GM20431 (cell line): Measurements from ENCODE around the gene DDO.

Experiments
- in situ Hi-C: fragments of 300-500 bp; cut with MseI, MboI; formaldehyde crosslinking; loops from one replicate; pipeline ENCODE4 v1.15.0; 2020; ENCODE audit warnings: low sequenced_read_pairs; ENCODE audit not compliant: unreplicated experiment

The DDO gene

DNA sequence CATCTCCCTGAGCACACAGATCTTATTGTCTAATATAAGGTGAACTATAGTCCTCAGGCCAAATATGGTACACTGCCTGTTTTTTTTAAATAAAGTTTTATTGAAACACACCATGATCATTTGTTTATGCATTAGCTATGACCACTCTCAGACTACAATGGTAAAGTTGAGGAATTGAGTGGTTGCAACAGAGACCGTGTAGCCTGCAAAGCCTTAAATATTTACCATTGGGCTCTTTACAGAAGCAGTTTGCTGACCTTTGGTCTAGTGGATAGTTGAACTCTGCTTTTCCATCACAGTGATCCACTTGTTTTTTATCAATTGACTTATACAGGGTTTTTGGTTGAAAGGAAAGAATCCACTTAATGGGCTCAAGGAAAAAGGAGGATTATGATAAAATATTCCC, 29.9 kb downstream of the DDO start:
- in situ Hi-C loops, result loop anchor here (25.0 kb wide), 2 partner anchors 198 to 673 kb away; partner anchors contain the start of genes CDC40 and WASF1

DNA sequence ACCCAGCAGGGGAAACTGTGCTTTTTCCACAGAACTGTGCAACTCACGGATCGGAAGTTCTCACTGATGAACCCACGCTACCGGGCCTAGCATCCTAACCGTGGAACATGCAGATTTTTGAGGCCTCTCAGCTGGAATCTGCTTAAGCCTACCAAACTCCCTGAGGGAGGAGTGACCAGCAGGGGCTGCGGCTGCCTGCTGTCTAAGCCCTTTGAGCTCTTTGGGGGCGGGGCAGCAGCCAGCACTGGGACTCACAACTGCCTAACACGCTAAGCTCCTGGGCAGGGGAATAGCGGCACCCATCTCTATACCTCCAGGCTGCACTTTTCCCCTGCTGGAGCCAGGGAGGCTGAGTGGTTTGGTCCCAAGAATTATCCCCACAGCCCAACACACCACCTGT, 36.8 kb downstream of the DDO start:
- in situ Hi-C loops, result loop anchor here (25.0 kb wide), 2 partner anchors 191 to 666 kb away; partner anchors contain the start of genes CDC40 and WASF1

GRCh38 chr6:110369066-110369465, 46.3 kb downstream of the DDO start:
- in situ Hi-C loops, result no loop called here

- in situ Hi-C loops, result no loop called here
Observed at GRCh38 chr6:110368284-110368683, 47.1 kb downstream of the DDO start.

GRCh38 chr6:110367825-110368224, 47.5 kb downstream of the DDO start:
- in situ Hi-C loops, result no loop called here

- in situ Hi-C loops, result no loop called here
Observed at GRCh38 chr6:110366975-110367374, 48.4 kb downstream of the DDO start.

DNA sequence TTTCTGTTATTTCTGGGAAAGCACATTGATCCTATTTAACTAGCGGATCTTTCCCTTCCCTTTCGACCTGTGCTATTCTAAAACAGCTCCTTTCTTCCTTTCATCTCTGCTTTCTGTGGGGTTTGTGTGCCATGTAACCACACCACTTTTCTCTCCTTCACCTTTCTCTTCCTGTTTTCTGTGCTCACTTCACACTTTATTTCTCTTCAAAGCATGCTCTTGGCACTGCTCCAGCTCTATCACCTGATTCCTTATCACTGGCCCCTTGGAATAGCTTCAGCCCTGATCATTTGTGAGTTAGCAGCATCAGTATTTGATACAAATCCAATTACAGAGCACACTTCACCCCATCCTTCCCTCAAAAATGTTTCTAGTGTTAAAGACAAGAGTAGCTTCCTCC, 49.1 kb downstream of the DDO start:
- in situ Hi-C loops, result no loop called here

- in situ Hi-C loops, result no loop called here
Observed at GRCh38 chr6:110364364-110365105, 50.8 kb downstream of the DDO start.

DNA sequence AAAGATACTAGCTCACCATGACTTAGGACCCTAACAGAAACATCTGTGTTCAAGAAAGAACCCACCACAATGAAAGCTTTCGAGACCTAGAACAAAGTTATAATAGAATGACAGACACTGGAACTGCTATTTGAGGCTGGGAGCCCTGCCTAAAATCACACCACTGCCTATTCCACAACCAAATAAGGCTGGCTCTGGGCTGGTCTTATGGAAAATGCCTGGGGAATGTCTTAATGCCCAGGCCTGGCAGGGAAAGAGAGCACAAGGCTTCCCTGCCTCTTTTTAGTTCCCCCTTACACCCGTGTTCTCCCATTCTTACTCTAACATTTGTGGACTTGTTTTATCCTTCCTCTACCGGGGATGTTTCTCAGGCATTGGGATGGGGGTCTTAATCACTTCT, 51.6 kb downstream of the DDO start:
- in situ Hi-C loops, result no loop called here

GRCh38 chr6:110360676-110361075, 54.7 kb downstream of the DDO start:
- in situ Hi-C loops, result no loop called here

- in situ Hi-C loops, result no loop called here
Observed at GRCh38 chr6:110359556-110359955, 55.8 kb downstream of the DDO start.

GRCh38 chr6:110358553-110359160, 56.7 kb downstream of the DDO start:
- in situ Hi-C loops, result no loop called here

DNA sequence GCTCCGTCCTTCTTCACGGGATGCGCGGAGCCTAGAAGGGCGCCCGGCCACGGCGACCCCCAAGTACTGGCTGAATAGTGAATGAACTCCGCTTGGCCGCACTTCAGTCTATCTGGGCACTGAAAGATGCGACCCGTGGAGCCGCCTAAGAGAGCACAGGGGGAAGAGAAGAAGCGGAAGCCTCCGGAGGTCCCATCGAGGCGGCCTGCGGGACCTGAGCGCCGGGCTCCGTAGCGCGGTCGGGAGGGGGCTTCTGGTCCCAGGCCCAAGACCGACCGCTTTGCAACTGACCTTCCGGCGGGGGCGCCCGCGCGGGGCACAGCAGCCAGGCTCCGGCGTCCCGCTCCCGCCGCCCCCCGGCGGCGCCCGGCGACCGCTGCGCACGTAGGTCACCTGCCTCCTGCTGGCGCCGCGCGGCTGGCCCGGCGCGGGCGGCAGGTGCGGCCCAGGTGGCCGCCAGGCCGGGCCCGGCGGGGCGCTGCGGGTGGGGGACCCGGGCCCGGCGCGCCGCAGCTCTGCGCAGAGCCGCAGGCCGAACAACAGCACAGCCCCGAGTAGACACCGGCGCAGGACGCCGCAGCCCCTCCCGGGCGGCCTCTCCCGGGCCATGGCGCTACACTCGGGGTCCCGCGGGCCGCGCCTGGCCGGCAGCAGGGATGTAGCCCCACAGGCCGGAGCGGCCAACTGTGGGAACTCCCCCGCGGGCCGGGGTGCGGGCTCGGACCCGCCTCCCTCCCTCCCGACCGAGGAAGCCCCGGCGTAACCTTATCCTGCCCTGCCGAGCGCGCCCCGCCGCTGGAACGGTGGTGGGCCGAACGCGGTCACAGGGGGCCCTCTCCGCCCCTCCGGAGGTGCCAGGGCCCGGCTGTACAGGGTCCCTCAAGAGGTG, 57.5 kb downstream of the DDO start, which contains the start of gene METTL24:
Gene METTL24 (minus strand): TSS at position 686 of the 889 bp plus-strand sequence. CDS start 77 bp downstream, at position 609.
- in situ Hi-C loops, result no loop called here

DNA sequence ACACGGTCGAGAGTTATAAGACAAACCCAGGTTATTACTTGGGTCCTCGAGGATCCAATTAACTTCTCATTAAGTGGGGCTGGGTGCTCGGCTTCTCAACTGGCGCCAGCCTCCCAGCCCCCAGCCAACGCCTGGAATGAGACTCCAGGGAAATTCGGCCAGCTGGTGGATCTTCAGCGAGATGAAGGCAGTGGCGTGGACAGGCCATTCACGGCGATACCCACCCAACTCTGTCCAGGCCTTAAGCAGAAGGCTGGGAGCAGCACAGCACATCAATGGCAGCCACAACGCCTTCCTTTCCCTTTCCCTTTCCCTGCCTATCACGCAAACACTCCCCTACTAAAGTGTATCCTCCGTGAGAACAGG, 58.1 kb downstream of the DDO start:
- in situ Hi-C loops, result no loop called here

- in situ Hi-C loops, result no loop called here
Observed at GRCh38 chr6:110356778-110357177, 58.6 kb downstream of the DDO start.

- in situ Hi-C loops, result no loop called here
Observed at GRCh38 chr6:110355727-110356126, 59.6 kb downstream of the DDO start.

DNA sequence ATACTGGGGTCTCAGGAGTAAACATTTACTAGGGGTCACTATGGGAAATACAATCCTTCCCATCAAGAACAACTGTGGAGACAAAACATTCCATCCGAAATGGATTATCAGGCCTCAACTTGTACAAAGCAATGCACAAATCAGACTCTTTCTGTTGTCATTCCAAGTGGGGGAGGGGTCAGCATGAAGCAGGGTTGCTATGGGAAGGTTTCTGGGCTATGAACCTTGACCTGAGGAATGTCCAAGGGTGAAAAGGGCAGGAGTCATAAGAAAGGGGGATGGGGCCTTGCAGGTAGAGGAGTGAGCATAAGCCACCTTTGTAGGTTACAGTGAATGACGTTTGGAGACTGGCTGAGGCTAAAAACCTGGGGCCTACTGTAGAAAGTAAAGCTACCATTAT, 60.4 kb downstream of the DDO start:
- in situ Hi-C loops, result no loop called here

GRCh38 chr6:110354153-110354552, 61.2 kb downstream of the DDO start:
- in situ Hi-C loops, result no loop called here

GRCh38 chr6:110353457-110354001, 61.8 kb downstream of the DDO start:
- in situ Hi-C loops, result no loop called here

- in situ Hi-C loops, result no loop called here
Observed at GRCh38 chr6:110352563-110353262, 62.7 kb downstream of the DDO start.
